Caco-2 (cell line): ENCODE data around the gene TDP1. TPM values are rescaled to one million over a fixed set of nuclear protein-coding genes. Genes with fewer than 3 reads are reported as not detected.

Source experiments
- BruUV-seq: library from RNA; stranded (reverse); fragments of 400-500 nt; replicated peaks from 2 replicates; lab custom pipeline; 2021; lab: Mats Ljungman, UMichigan
- CTCF ChIA-PET: fragments of 300-600 bp; sonication (Branson Sonifier 250); formaldehyde crosslinking; loops from one replicate; lab custom pipeline; 2022; ENCODE audit warnings: antibody characterized with exemption; lab: Charles Lee
- POLR2A ChIA-PET: fragments of 300-600 bp; sonication (Branson Sonifier 250); formaldehyde crosslinking; loops from one replicate; lab custom pipeline; 2022; ENCODE audit warnings: antibody characterized with exemption; lab: Charles Lee
- DNase-seq, 2 experiments: peaks; one replicate each; pipeline versions ENCODE4 v3.0.0 to v3.0.0-alpha.2; 2020 to 2022
- H3K27me3 ChIP-seq: replicated peaks from 2 replicates; pipeline ENCODE4 v1.6.0; 2011; ENCODE audit warnings: low read length; ENCODE audit not compliant: control insufficient read depth, insufficient read depth
- H3K36me3 ChIP-seq: 2 replicates; pipeline ENCODE4 v1.5.1; 2011; ENCODE audit warnings: low read length; ENCODE audit not compliant: control insufficient read depth, insufficient read depth
- H3K4me1 ChIP-seq: fragments of 250-450 bp; sonication (Bioruptor Pico); 2 replicates; pipeline ENCODE4 v1.5.1; 2020; ENCODE audit warnings: mild to moderate bottlenecking
- H3K4me3 ChIP-seq: 2 replicates; pipeline ENCODE4 v1.5.1; 2011; ENCODE audit warnings: low read depth, mild to moderate bottlenecking, control low read depth, low read length
- H3K9me3 ChIP-seq: fragments of 250-450 bp; sonication (Bioruptor Pico); 2 replicates; pipeline ENCODE4 v1.5.1; 2020; ENCODE audit warnings: mild to moderate bottlenecking, moderate library complexity
- H3K27ac Mint-ChIP-seq: one replicate; pipeline ENCODE4 v1.8.0; 2022; ENCODE audit warnings: mixed read lengths; ENCODE audit not compliant: unreplicated experiment
- H3K27me3 Mint-ChIP-seq: one replicate; pipeline ENCODE4 v1.8.0; 2022; ENCODE audit warnings: mixed read lengths; ENCODE audit not compliant: insufficient read depth, unreplicated experiment
- H3K36me3 Mint-ChIP-seq: one replicate; pipeline ENCODE4 v1.8.0; 2022; ENCODE audit warnings: mild to moderate bottlenecking, mixed read lengths; ENCODE audit not compliant: insufficient read depth, unreplicated experiment
- H3K4me1 Mint-ChIP-seq: one replicate; pipeline ENCODE4 v1.8.0; 2022; ENCODE audit warnings: low read depth, mixed read lengths; ENCODE audit not compliant: unreplicated experiment
- H3K4me3 Mint-ChIP-seq: one replicate; pipeline ENCODE4 v1.8.0; 2022; ENCODE audit warnings: mild to moderate bottlenecking, moderate library complexity, mixed read lengths; ENCODE audit not compliant: unreplicated experiment
- H3K9me3 Mint-ChIP-seq: one replicate; pipeline ENCODE4 v1.8.0; 2022; ENCODE audit warnings: mixed read lengths; ENCODE audit not compliant: unreplicated experiment
- CTCF ChIP-seq, 2 experiments: fragments of 200-600 bp in 1 of 2; IDR thresholded peaks; 1 replicate in 1 of 2; 2 replicates in 1 of 2; pipeline versions ENCODE4 v1.5.1 to v1.8.0; 2011 to 2022; ENCODE audit warnings: antibody characterized with exemption in 1 of 2, control low read depth in 1 of 2, inconsistent platforms in 1 of 2, low read depth in 1 of 2, low read length in 1 of 2, mild to moderate bottlenecking in 1 of 2, moderate library complexity in 1 of 2; ENCODE audit not compliant: insufficient read depth in 1 of 2, severe bottlenecking in 1 of 2, unreplicated experiment in 1 of 2
- intact Hi-C: fragments of 100-400 bp; cut with micrococcal nuclease; formaldehyde crosslinking; loops from one replicate; pipeline ENCODE4 v1.10.0; 2022; ENCODE audit not compliant: unreplicated experiment
- total RNA-seq: library from RNA; stranded (reverse); gene quantifications from 2 replicates; pipeline ENCODE4 v1.2.3, GENCODE V29; 2022

Gene TDP1
- total RNA-seq, 1 experiment from 2014 or later, result 29.0 TPM

- intact Hi-C loops, result no loop called here
- Mint-ChIP-seq H3K4me1 (no peaks in the 10 kb centered on the region), H3K27ac (no peak overlapping the region), H3K27me3 (no peaks in the 10 kb centered on the region), H3K4me3 (no peak overlapping the region), H3K36me3 (peaks cover 9% of the 10 kb centered on the region), H3K9me3 (no peaks in the 10 kb centered on the region)
- POLR2A ChIA-PET, result no interaction called here
- H3K36me3 ChIP-seq, result peaks cover 1% of the 10 kb centered on the region
- CTCF ChIA-PET, result no interaction called here
- no peak for TF ChIP-seq CTCF (IDR thresholded peaks at IDR 0.05; ENCODE audit: insufficient read depth in 1 of 2, low read depth in 1 of 2, low read length in 1 of 2, severe bottlenecking in 1 of 2, unreplicated experiment in 1 of 2)
- no peak for DNase-seq
- no peak overlapping the region for H3K4me3 ChIP-seq
- no peaks in the 10 kb centered on the region for H3K9me3 ChIP-seq
- H3K4me1 ChIP-seq, result no peaks in the 10 kb centered on the region
- BruUV-seq, result no TSS peak
- no peaks in the 10 kb centered on the region for H3K27me3 ChIP-seq
Observed at GRCh38 chr14:89977668-89978067, 21.9 kb downstream of the TDP1 start.

DNA sequence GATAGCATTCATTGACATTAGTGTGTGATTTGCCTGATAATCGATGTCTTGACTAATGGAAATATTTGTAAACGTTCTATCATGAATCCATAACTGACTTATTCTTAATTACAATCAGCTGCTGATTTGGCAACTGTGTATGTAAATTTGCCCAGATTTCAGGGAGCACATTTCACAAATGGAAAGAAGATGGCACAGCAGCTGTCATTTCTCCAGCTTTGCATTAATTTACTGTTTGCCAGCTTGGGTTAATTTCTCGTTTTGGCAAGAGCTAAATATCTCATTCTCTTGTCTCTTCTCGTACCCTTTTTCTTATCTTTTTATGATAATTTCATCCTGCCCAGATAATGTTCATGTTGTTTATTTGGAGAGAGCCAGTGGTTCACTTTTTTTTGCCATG lies 22.9 kb downstream of the TDP1 start:
- Mint-ChIP-seq H3K4me3 (no peak overlapping the region), H3K27ac (no peak overlapping the region), H3K9me3 (no peaks in the 10 kb centered on the region), H3K4me1 (no peaks in the 10 kb centered on the region), H3K36me3 (peaks cover 9% of the 10 kb centered on the region), H3K27me3 (no peaks in the 10 kb centered on the region)
- intact Hi-C loops, result no loop called here
- no peaks in the 10 kb centered on the region for H3K4me1 ChIP-seq
- BruUV-seq, result no TSS peak
- DNase-seq, result no peak
- POLR2A ChIA-PET, result no interaction called here
- no peaks in the 10 kb centered on the region for H3K27me3 ChIP-seq
- no peaks in the 10 kb centered on the region for H3K9me3 ChIP-seq
- peaks cover 1% of the 10 kb centered on the region for H3K36me3 ChIP-seq
- CTCF ChIA-PET, result no interaction called here
- TF ChIP-seq CTCF (IDR thresholded peaks at IDR 0.05; ENCODE audit: insufficient read depth in 1 of 2, low read depth in 1 of 2, low read length in 1 of 2, severe bottlenecking in 1 of 2, unreplicated experiment in 1 of 2), result no peak
- H3K4me3 ChIP-seq, result no peak overlapping the region

GRCh38 chr14:89983375-89983774 lies 27.6 kb downstream of the TDP1 start:
- no TSS peak for BruUV-seq
- ChIA-PET CTCF (no interaction called here), POLR2A (no interaction called here)
- no peaks in the 10 kb centered on the region; the same call in 1 of the 2 replicates for H3K9me3 ChIP-seq
- intact Hi-C loops, result no loop called here
- H3K4me1 ChIP-seq, result no peaks in the 10 kb centered on the region
- Mint-ChIP-seq H3K27ac (no peak overlapping the region), H3K4me1 (no peaks in the 10 kb centered on the region), H3K9me3 (no peaks in the 10 kb centered on the region), H3K36me3 (peaks cover 9% of the 10 kb centered on the region), H3K27me3 (no peaks in the 10 kb centered on the region), H3K4me3 (no peak overlapping the region)
- no peak for DNase-seq
- no peaks in the 10 kb centered on the region; the same call in 1 of the 2 replicates for H3K36me3 ChIP-seq
- TF ChIP-seq CTCF (IDR thresholded peaks at IDR 0.05; ENCODE audit: insufficient read depth in 1 of 2, low read depth in 1 of 2, low read length in 1 of 2, severe bottlenecking in 1 of 2, unreplicated experiment in 1 of 2), result no peak
- no peaks in the 10 kb centered on the region for H3K27me3 ChIP-seq
- no peak overlapping the region for H3K4me3 ChIP-seq
